ENCODE results near the gene PRR14L. TPM values are rescaled to one million over a fixed set of nuclear protein-coding genes. Genes with fewer than 3 reads are reported as not detected.

Gene PRR14L
- total RNA-seq, 4 donors from 2014 or later: 14.6 to 21.6 (median 18.5) TPM

- intact Hi-C loops (cut with DNase I): loop anchor here (10.0 kb wide), 1 partner anchor 190 kb away; the partner anchor contains the start of gene YWHAH
- TF ChIP-seq POLR2AphosphoS5 (IDR thresholded peaks at IDR 0.05): no peak
- no peak for TF ChIP-seq POLR2A (IDR thresholded peaks at IDR 0.05; ENCODE audit: low read depth)
- TF ChIP-seq EP300 (IDR thresholded peaks at IDR 0.05): no peak
- no peak for TF ChIP-seq CTCF (IDR thresholded peaks at IDR 0.05)
Observed at GRCh38 chr22:31754813-31755212, 4.9 kb upstream of the PRR14L start.

GRCh38 chr22:31753634-31754501 is 3.9 kb upstream of the PRR14L start, which contains the start of gene DEPDC5:
Gene DEPDC5 (plus strand): TSS chr22:31754019. CDS start chr22:31754922, 903 bp downstream.
- peak; percentile 98 for DNase-seq (ENCODE audit: extremely low spot score)
- H3K27ac ChIP-seq (replicated peaks in 1 of 4): peak within 1 kb of the TSS; percentile 92 to 95 (median 95)
- H3K36me3 ChIP-seq: peaks cover 0 to 17% (median 14%) of the 10 kb centered on the region in 4 donors
- peak within 1 kb of the TSS; percentile 78 to 96 (median 91) for H3K4me3 ChIP-seq
- WGBS: 2% methylated on average over 61 of the region's 65 CpGs
- H3K9me3 ChIP-seq: no peaks in the 10 kb centered on the region
- H3K27me3 ChIP-seq: no peaks in the 10 kb centered on the region
- peaks cover 37 to 47% (median 43%) of the 10 kb centered on the region in 4 donors for H3K4me1 ChIP-seq
- TF ChIP-seq EP300 (IDR thresholded peaks at IDR 0.05): no peak
- peak; percentile 94 to 97 for TF ChIP-seq POLR2AphosphoS5 (IDR thresholded peaks at IDR 0.05)
- peak; percentile 51 for TF ChIP-seq POLR2A (IDR thresholded peaks at IDR 0.05; ENCODE audit: low read depth)
- peak in 2 of 3 experiments; percentile 16 to 23 for TF ChIP-seq CTCF (IDR thresholded peaks at IDR 0.05)
- intact Hi-C loops (cut with DNase I): loop anchor here (10.0 kb wide), 1 partner anchor 191 kb away; the partner anchor contains the start of gene YWHAH

More at GRCh38 chr22:31754813-31755212, 4.9 kb upstream of the PRR14L start:
- H3K9me3 ChIP-seq: no peaks in the 10 kb centered on the region
- no peak for DNase-seq (ENCODE audit: extremely low spot score)
- H3K4me3 ChIP-seq: no peak overlapping the region
- H3K27ac ChIP-seq (replicated peaks in 1 of 4): peak overlapping the region; percentile 92 to 95 (median 95)
- H3K27me3 ChIP-seq: no peaks in the 10 kb centered on the region
- 48% methylated on average over 6 of the region's 6 CpGs for WGBS
- H3K4me1 ChIP-seq: peaks cover 32 to 41% (median 36%) of the 10 kb centered on the region in 4 donors
- peaks cover 2 to 26% (median 21%) of the 10 kb centered on the region in 4 donors for H3K36me3 ChIP-seq

- no peak for DNase-seq (ENCODE audit: extremely low spot score)
- H3K27me3 ChIP-seq: no peaks in the 10 kb centered on the region
- H3K36me3 ChIP-seq: peaks cover 0 to 10% (median 6%) of the 10 kb centered on the region in 4 donors
- H3K9me3 ChIP-seq: no peaks in the 10 kb centered on the region
- intact Hi-C loops (cut with DNase I): loop anchor here (10.0 kb wide), 1 partner anchor 192 kb away; the partner anchor contains the start of gene YWHAH
- peaks cover 44 to 54% (median 50%) of the 10 kb centered on the region in 4 donors for H3K4me1 ChIP-seq
- TF ChIP-seq EP300 (IDR thresholded peaks at IDR 0.05) (no peak), POLR2A (IDR thresholded peaks at IDR 0.05; ENCODE audit: low read depth) (no peak), CTCF (IDR thresholded peaks at IDR 0.05) (no peak), POLR2AphosphoS5 (IDR thresholded peaks at IDR 0.05) (no peak)
- peak overlapping the region; percentile 92 to 95 (median 95) for H3K27ac ChIP-seq (replicated peaks in 1 of 4)
- WGBS: under 1% methylated on average over 15 of the region's 20 CpGs
- peak overlapping the region; percentile 78 to 96 (median 91) for H3K4me3 ChIP-seq
Observed at GRCh38 chr22:31753005-31753633, 3.2 kb upstream of the PRR14L start.

- Histone ChIP-seq H3K9me3 (no peaks in the 10 kb centered on the region), H3K27me3 (no peaks in the 10 kb centered on the region), H3K27ac (replicated peaks in 1 of 4) (peak overlapping the region; percentile 92 to 95 (median 95)), H3K4me3 (peak overlapping the region in 1 of 4 donors; percentile 96), H3K4me1 (peaks cover 46 to 62% (median 56%) of the 10 kb centered on the region in 4 donors), H3K36me3 (peaks cover 0 to 3% (median under 1%) of the 10 kb centered on the region in 4 donors)
- TF ChIP-seq POLR2A (IDR thresholded peaks at IDR 0.05; ENCODE audit: low read depth): no peak
- no peak for TF ChIP-seq EP300 (IDR thresholded peaks at IDR 0.05)
- no peak for TF ChIP-seq CTCF (IDR thresholded peaks at IDR 0.05)
- TF ChIP-seq POLR2AphosphoS5 (IDR thresholded peaks at IDR 0.05): no peak
- intact Hi-C loops (cut with DNase I): loop anchor here (10.0 kb wide), 1 partner anchor 193 kb away; the partner anchor contains the start of gene YWHAH
- no peak for DNase-seq (ENCODE audit: extremely low spot score)
- WGBS: 84% methylated on average over 7 of the region's 7 CpGs
Observed at GRCh38 chr22:31752096-31752847, 2.3 kb upstream of the PRR14L start.
